OCI-LY7 (cell line): ENCODE results near the gene MSANTD1. TPM values are rescaled to one million over a fixed set of nuclear protein-coding genes. Genes with fewer than 3 reads are reported as not detected.
A peak's percentile ranks its signal among the peaks of the same experiment; 100 is the strongest.

ENCODE experiments used
- Bru-seq: library from RNA; stranded (reverse); fragments of 400-500 nt; gene quantifications from one replicate; lab custom pipeline; 2021; lab: Mats Ljungman, UMichigan
- BruChase-seq, 2 experiments: library from RNA; stranded (reverse); fragments of 400-500 nt; gene quantifications; one replicate each; lab custom pipeline; 2021; lab: Mats Ljungman, UMichigan
- BruUV-seq: library from RNA; stranded (reverse); fragments of 400-500 nt; replicated peaks from 2 replicates; lab custom pipeline; 2021; lab: Mats Ljungman, UMichigan
- CTCF ChIA-PET: fragments of 300-600 bp; sonication (Branson Sonifier 250); formaldehyde crosslinking; loops from one replicate; lab custom pipeline; 2022; ENCODE audit warnings: antibody characterized with exemption; ENCODE audit not compliant: unreplicated experiment; lab: Charles Lee
- POLR2A ChIA-PET: fragments of 300-600 bp; sonication (Branson Sonifier 250); formaldehyde crosslinking; loops from one replicate; lab custom pipeline; 2022; ENCODE audit warnings: antibody characterized with exemption; lab: Charles Lee
- DNase-seq: peaks from one replicate; pipeline ENCODE4 v3.0.0-alpha.2; 2015; ENCODE audit warnings: low spot score
- H2AFZ ChIP-seq: fragments of 200-600 bp; sonication (generic), shearing (Covaris generic); 2 replicates; pipeline ENCODE4 v1.6.1; 2014; ENCODE audit warnings: mild to moderate bottlenecking, antibody characterized with exemption, low read length, moderate library complexity
- H3K27ac ChIP-seq: fragments of 200-600 bp; sonication (generic); 2 replicates; pipeline ENCODE4 v1.5.1; 2014; ENCODE audit warnings: mixed run types, low read depth, mild to moderate bottlenecking, moderate library complexity, low read length, inconsistent platforms; ENCODE audit not compliant: poor library complexity, severe bottlenecking
- H3K36me3 ChIP-seq: fragments of 200-600 bp; sonication (generic); 2 replicates; pipeline ENCODE4 v1.6.1; 2014; ENCODE audit warnings: mild to moderate bottlenecking, antibody characterized with exemption, low read length, moderate library complexity, mixed read lengths; ENCODE audit not compliant: insufficient read depth
- H3K4me1 ChIP-seq: fragments of 200-600 bp; sonication (generic); 2 replicates; pipeline ENCODE4 v1.5.1; 2014; ENCODE audit warnings: mild to moderate bottlenecking, low read length; ENCODE audit not compliant: insufficient read depth, poor library complexity, severe bottlenecking
- H3K4me2 ChIP-seq: fragments of 200-600 bp; sonication (generic); 2 replicates; pipeline ENCODE4 v1.6.1; 2014; ENCODE audit warnings: mild to moderate bottlenecking, low read length
- H3K4me3 ChIP-seq: fragments of 200-600 bp; sonication (generic); 2 replicates; pipeline ENCODE4 v1.5.1; 2014; ENCODE audit warnings: mild to moderate bottlenecking, low read depth, low read length; ENCODE audit not compliant: poor library complexity, severe bottlenecking
- H3K79me2 ChIP-seq: fragments of 200-600 bp; sonication (generic); 2 replicates; pipeline ENCODE4 v1.6.1; 2016; ENCODE audit warnings: low read depth, mild to moderate bottlenecking, low read length, moderate library complexity, mixed read lengths; ENCODE audit not compliant: insufficient read depth
- H3K9me2 ChIP-seq: fragments of 200-600 bp; sonication (generic); 2 replicates; pipeline ENCODE4 v1.6.1; 2016; ENCODE audit warnings: mild to moderate bottlenecking, low read length, mixed read lengths; ENCODE audit not compliant: insufficient read depth
- H3K9me3 ChIP-seq: fragments of 200-600 bp; sonication (generic); 2 replicates; pipeline ENCODE4 v1.6.1; 2014; ENCODE audit warnings: mild to moderate bottlenecking, mixed run types, low read length, mixed read lengths
- H4K20me1 ChIP-seq: fragments of 200-600 bp; sonication (generic); 2 replicates; pipeline ENCODE4 v1.6.1; 2014; ENCODE audit warnings: mild to moderate bottlenecking, antibody characterized with exemption, low read length, moderate library complexity, mixed read lengths; ENCODE audit not compliant: insufficient read depth
- CTCF ChIP-seq: fragments of 200-600 bp; sonication (generic); conservative IDR thresholded peaks from 2 replicates; pipeline ENCODE4 v1.5.1; 2014; ENCODE audit warnings: mild to moderate bottlenecking, antibody characterized with exemption, low read length, moderate library complexity, mixed read lengths
- EZH2phosphoT487 ChIP-seq: fragments of 200-600 bp; sonication (generic); IDR thresholded peaks from 2 replicates; pipeline ENCODE4 v1.6.1; 2018; ENCODE audit warnings: low read depth, borderline replicate concordance, mild to moderate bottlenecking, mixed run types, antibody characterized with exemption, low read length, moderate library complexity, mixed read lengths
- intact Hi-C: fragments of 100-400 bp; cut with micrococcal nuclease; formaldehyde crosslinking; loops from one replicate; pipeline ENCODE4 v1.10.0; 2022; ENCODE audit not compliant: unreplicated experiment
- long read RNA-seq: library from polyadenylated mRNA; stranded (forward); transcript quantifications from one replicate; pipeline ENCODE4 v2.0.0, GENCODE V29; 2022
- total RNA-seq, 2 experiments: library from RNA; depleted of rRNA in 1 of 2; stranded (reverse); fragments of >200 nt in 1 of 2; shearing (Covaris generic) in 1 of 2; gene quantifications; 2 replicates each; pipeline ENCODE4 v1.2.3, GENCODE V29; 2014 to 2022

MSANTD1 gene
- 0.08 and 0.13 TPM in 2 replicates for total RNA-seq (2014; rRNA removed; shearing (Covaris generic))
- total RNA-seq (2022): 0.53 and 1.0 TPM in 2 replicates
- percentile 25 among the genes with signal in this experiment for Bru-seq, nascent RNA
- BruChase-seq, experiment 1, labeled RNA remaining after a 6-hour chase: percentile 30 among the genes with signal in this experiment
- BruChase-seq, experiment 2, labeled RNA remaining after a 2-hour chase: percentile 33 among the genes with signal in this experiment
- long read RNA-seq: 0 reads

DNA sequence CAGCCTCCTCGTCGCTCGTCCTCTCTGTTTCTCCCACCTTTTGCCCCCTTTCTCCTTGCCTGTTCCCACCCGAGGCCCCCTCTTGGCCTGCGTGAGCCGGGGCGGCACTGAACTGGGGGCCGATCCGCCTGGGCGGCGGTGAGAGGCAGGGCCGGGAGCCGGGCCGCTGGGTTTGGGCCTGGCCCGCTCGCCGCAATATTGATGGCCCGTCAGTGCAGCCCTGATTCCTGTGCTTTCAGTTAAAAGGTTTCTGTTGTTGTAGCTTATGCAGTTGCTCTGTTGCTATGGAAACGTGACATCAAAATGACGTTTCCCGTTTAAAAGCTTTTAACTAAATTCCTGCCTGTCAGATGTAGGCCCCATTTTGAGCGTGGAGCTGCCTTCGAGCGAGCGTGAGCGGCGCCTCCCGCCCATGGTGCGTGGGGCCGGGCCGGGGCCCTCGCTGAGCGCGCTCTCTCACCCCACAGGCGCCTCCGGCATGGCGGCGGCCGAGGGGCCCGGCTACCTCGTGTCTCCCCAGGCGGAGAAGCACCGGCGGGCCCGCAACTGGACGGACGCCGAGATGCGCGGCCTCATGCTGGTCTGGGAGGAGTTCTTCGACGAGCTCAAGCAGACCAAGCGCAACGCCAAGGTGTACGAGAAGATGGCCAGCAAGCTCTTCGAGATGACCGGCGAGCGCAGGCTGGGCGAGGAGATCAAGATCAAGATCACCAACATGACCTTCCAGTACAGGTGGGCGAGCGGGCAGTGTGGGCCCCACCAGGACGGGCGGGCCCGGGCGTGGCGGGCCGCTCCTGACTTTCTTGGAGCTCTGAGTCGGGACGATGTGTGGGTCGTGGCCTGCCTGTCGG, at the start of gene MSANTD1:
MSANTD1 (plus strand) TSS at position 349 of the 851 bp plus-strand sequence; CDS start at position 413, 64 bp downstream.
- Histone ChIP-seq H3K4me1 (no peaks in the 10 kb centered on the region), H3K79me2 (no peaks in the 10 kb centered on the region), H2AFZ (no peak within 1 kb of the TSS), H3K4me3 (no peak within 1 kb of the TSS), H3K27ac (no peak within 1 kb of the TSS), H3K36me3 (no peaks in the 10 kb centered on the region), H3K9me2 (no peaks in the 10 kb centered on the region), H4K20me1 (no peaks in the 10 kb centered on the region), H3K9me3 (no peaks in the 10 kb centered on the region), H3K4me2 (no peak within 1 kb of the TSS)
- BruUV-seq: no TSS peak
- TF ChIP-seq CTCF (no peak), EZH2phosphoT487 (no peak)
- DNase-seq: no peak
- intact Hi-C loops: no loop called here
- ChIA-PET POLR2A (interaction anchor here (0.6 kb wide), 1 partner anchor 1639 kb away, joined by 3 read pairs; no protein-coding TSS in a partner anchor), CTCF (interaction anchor here (0.6 kb wide), 1 partner anchor 213 kb away, joined by 4 read pairs; no protein-coding TSS in a partner anchor)

DNA sequence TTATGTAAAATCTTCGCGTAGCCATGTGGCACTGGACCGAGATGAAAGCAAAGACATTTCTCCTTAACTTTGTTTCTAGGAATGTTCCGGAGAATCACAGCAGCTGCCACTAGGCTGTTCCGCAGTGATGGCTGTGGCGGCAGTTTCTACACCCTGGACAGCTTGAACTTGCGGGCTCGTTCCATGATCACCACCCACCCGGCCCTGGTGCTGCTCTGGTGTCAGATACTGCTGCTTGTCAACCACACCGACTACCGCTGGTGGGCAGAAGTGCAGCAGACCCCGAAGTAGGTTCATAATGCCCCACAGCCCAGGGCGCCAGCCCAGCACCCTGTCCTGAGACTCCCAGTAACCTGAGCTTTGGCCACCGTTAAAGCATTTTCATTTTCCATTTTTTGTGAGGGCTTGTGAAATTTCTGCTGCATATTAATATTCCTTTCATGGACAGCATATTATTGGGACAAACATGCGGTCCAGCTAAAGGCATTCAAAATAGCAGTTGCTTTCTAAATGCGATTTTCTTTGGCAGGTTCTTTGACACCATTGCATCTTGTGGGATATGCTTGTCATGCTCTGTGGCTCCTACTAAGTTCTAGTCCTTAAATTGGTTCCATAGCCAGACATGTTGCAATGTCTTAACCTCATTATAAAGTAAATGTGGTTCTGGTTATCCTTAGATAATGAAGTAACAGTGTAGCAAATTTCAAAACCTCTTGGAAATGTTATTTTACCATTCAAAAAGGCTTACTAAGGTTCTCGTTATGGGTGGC, 49.1 kb upstream of the MSANTD1 start:
- peaks cover 79% of the 10 kb centered on the region for H3K36me3 ChIP-seq
- H3K27ac ChIP-seq: no peak overlapping the region
- H3K4me3 ChIP-seq: no peak overlapping the region
- no peaks in the 10 kb centered on the region for H3K79me2 ChIP-seq
- ChIA-PET CTCF (no interaction called here), POLR2A (interaction anchor here (0.7 kb wide), 1 partner anchor 386 kb away, joined by 3 read pairs; no protein-coding TSS in a partner anchor)
- DNase-seq: no peak
- peaks cover 20% of the 10 kb centered on the region for H3K4me1 ChIP-seq
- no peaks in the 10 kb centered on the region for H3K9me3 ChIP-seq
- TF ChIP-seq EZH2phosphoT487: no peak
- TF ChIP-seq CTCF: no peak
- H3K9me2 ChIP-seq: no peaks in the 10 kb centered on the region
- H2AFZ ChIP-seq: no peak overlapping the region
- intact Hi-C loops: no loop called here
- H3K4me2 ChIP-seq: no peak overlapping the region
- no TSS peak for BruUV-seq
- H4K20me1 ChIP-seq: no peaks in the 10 kb centered on the region
